OCI-LY3 (cell line): ENCODE results near the gene CYSTM1.

ENCODE experiments used
- EZH2phosphoT487 ChIP-seq: fragments of 200-600 bp; shearing (Covaris generic); IDR thresholded peaks from 2 replicates; pipeline ENCODE4 v1.6.1; 2018; ENCODE audit warnings: antibody characterized with exemption, mixed run types, low read depth
- TF ChIP-seq, protein P1 (sequence below): fragments of 200-600, 300-600 bp; sonication (generic); IDR thresholded peaks from 2 replicates; pipeline ENCODE4 v1.5.1; 2014; ENCODE audit warnings: antibody characterized with exemption, low read length, low read depth

DNA sequence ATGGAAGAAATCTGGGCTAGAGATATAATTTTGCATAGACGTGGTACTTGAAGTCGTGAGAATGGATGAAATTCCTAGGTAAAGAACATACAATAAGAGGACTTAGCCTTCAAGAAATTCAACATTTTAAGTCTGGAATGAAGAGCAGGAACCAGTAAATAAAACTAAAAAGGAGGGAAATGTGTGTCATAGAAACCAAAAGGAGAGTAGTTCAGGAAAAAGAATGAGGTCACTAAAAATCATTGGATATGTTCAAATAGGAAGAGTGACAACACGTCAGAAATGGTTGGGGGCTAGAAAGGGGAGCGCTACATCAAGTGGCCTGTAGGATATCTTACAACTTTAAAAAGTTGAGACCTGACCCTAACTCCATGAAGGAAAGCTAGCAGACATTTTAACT lies 83.9 kb downstream of the CYSTM1 start:
- TF ChIP-seq, protein P1, sequence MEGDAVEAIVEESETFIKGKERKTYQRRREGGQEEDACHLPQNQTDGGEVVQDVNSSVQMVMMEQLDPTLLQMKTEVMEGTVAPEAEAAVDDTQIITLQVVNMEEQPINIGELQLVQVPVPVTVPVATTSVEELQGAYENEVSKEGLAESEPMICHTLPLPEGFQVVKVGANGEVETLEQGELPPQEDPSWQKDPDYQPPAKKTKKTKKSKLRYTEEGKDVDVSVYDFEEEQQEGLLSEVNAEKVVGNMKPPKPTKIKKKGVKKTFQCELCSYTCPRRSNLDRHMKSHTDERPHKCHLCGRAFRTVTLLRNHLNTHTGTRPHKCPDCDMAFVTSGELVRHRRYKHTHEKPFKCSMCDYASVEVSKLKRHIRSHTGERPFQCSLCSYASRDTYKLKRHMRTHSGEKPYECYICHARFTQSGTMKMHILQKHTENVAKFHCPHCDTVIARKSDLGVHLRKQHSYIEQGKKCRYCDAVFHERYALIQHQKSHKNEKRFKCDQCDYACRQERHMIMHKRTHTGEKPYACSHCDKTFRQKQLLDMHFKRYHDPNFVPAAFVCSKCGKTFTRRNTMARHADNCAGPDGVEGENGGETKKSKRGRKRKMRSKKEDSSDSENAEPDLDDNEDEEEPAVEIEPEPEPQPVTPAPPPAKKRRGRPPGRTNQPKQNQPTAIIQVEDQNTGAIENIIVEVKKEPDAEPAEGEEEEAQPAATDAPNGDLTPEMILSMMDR = no peak
- TF ChIP-seq EZH2phosphoT487 = no peak
